ENCODE results near the gene IFT88.

IFT88 gene

GRCh38 chr13:20719783-20720182, 152.8 kb downstream of the IFT88 start:
- DNase-seq: no peak

DNA sequence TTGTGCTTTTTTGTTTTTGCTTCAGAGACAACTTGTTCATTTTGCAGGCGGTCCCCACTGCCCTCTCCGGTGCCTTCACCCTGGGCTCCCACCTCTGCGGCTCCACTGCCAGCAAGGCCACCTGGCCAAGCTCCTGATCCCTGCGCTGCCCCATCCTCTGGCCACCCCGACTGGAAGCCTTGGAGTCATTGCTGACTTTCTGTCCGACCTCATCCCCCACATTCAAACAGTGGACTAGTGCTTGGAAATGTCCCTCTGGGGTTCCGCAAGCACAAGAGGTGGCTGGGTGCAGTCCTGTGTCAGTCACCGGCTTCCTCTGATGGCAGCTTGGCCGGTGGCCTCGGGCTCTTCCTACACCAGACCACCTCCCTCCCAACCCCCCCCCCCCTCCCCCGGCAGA, 153.5 kb downstream of the IFT88 start:
- DNase-seq: no peak

GRCh38 chr13:20721058-20721453, 154.1 kb downstream of the IFT88 start:
- no peak for DNase-seq

- DNase-seq: no peak
Measured at GRCh38 chr13:20721454-20722357, 154.7 kb downstream of the IFT88 start.

DNA sequence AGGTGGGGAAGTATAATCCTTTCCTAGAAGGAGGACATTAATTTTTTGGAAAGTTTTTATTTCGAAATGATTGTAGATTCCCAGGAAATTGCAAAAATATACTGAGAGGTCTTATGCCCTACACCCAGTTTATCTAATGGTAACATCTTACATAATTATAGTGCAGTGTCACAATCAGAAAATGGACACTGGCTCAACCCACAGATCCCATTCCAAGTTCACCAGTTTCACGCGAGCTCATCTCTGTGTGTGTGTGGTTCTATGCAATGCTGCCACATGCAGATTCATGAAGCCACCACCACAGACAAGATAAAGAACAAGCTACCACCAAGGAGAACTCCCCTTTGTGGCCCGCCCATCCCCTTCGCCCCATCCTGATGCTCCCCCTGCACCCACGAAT, 160.9 kb downstream of the IFT88 start:
- DNase-seq: no peak

DNA sequence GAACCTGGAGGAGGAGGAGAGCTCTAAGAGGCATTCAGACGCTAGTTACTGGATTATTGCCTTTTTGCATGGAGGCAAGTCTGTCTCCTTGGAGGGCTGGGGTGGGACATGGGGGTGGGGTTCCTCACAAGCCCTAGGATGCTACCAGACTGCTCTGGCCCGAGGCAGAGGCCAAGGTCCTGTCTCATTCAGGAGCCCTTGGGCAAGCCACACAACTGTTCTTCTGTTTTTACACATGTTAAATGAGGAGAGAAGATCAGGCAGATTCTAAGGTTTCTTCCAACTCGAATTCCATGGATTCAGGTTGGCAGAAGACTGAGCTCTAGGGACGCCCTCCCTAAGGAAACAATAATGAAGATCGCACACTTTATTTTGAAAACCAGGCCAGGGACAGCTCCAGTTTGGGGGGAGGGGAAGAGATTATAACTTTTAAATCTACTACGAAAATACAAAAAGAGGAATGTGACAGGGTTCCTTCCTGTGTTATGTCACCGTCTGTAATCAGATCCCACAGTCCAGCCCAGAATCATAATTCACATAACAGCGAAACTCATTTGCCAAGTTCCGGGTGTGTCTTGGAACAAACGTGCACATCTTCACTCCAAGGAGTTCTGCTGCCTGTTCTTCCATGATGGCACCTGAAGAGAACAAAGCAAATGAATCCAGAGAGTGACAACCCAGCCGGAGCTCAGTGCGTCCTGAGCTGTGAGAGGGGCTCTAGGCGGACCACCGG, 161.8 kb downstream of the IFT88 start:
- no peak for DNase-seq

DNA sequence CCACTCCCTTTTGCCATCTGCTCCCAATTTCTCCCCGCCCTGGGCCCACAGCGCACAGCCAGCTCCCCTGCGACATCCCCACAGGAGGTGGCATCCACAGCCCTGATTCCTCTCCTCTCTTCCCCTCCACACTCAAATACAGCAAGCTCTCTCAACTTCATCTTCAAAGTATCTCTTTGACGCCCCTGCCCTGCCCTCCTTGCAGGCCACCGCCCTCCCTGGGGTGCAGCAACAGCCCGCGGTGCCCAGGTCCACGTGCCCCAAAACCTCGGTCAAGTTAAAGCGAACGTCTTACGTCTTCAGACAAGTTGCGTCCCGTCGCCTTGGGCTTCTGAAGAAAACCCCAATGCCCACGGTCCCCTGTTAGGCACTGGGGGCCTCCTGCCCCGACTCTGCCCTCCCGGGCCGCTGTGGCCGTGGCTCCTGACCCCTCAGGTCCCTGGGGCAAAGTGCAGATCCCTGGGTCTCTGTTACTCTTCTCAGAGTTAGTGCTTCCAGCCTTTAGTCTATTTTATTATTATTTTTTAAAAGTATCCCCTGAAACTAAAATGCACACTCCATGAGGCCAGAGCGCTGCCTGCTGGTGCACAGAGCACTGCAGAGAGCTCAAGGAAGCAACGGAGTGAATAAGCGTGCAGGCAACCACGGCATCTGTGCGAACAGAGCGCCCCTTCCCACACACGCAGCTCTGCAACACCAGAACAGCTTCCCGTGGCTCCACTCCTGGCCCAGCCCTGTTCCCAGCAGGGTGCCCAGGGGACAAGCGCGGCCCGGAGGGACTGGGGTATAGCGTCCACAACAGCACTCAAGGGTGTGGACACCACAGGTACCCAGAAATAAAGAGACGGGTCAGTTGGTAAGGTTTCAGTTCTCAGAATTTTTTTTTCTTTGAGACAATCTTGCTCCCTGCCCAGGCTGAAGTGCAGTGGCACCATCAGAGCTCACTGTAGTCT, 163.0 kb downstream of the IFT88 start:
- DNase-seq: no peak

GRCh38 chr13:20738616-20739015, 171.7 kb downstream of the IFT88 start:
- no peak for DNase-seq

GRCh38 chr13:20740021-20740420, 173.1 kb downstream of the IFT88 start:
- DNase-seq: no peak

Measured in GOT3 (cell line).